HG03060 (cell line): ENCODE results near the gene PHF13.
"Not testable (repeated sequence)": the region's sequence is repeated elsewhere in the genome, so short reads cannot be mapped to it uniquely, and the experiment has no call there.

Experiments
- ATAC-seq: cut with Tn5 transposase; IDR thresholded peaks from one replicate; pipeline ENCODE4 v1.9.1; 2021; ENCODE audit warnings: low read depth, moderate number of reproducible peaks; ENCODE audit not compliant: unreplicated experiment

The PHF13 gene

DNA sequence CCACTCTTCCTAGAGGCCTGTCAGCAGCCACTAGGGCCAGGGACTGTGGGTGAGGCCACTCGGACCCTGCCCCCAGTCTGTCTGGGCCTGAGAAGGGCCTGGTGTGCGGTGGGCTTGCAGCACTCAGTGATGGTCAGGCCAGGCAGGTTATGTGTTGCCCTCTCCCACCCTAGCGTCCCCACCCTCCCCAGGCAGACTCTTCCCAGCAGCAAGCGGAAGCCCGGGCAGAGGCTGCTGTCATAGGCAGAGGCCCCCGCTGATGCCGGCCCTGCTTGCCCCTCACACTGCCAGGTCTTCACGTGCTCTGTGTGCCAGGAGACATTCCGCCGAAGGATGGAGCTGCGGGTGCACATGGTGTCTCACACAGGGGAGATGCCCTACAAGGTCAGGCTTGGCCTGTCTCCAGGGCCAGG lies 27.1 kb upstream of the PHF13 start:
- ATAC-seq = no peak

DNA sequence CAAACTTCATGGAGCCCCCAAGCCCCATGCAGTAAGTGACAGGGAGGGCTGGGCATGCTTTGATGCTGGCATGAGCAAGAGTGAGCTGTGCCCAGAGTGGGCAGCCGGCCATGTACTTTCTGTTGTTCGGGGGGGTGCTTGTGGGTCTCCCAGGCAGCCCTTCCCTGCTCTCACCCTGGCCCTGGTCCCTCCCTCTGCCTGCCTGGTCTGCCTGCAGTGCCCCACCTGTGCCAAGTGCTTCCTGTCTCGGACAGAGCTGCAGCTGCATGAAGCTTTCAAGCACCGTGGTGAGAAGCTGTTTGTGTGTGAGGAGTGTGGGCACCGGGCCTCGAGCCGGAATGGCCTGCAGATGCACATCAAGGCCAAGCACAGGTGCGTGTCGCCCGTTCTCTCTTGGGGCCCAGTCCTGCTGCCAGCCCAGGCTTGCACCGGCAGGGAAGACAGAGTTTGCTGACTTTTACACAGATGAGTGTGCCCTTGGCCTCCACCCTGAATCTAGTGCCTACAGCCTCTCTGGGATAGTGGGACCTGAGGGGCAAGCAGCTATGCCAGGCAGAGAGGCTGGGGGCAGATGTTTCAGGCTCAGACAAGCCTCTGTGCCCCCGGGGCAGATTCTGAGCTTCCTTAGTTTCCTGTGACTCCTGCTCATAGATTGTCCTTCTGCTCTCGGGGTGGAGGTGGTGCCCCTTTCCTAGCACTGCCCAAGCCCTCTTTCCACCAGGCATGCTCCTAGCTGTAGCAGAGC lies 26.1 kb upstream of the PHF13 start:
- no peak for ATAC-seq

DNA sequence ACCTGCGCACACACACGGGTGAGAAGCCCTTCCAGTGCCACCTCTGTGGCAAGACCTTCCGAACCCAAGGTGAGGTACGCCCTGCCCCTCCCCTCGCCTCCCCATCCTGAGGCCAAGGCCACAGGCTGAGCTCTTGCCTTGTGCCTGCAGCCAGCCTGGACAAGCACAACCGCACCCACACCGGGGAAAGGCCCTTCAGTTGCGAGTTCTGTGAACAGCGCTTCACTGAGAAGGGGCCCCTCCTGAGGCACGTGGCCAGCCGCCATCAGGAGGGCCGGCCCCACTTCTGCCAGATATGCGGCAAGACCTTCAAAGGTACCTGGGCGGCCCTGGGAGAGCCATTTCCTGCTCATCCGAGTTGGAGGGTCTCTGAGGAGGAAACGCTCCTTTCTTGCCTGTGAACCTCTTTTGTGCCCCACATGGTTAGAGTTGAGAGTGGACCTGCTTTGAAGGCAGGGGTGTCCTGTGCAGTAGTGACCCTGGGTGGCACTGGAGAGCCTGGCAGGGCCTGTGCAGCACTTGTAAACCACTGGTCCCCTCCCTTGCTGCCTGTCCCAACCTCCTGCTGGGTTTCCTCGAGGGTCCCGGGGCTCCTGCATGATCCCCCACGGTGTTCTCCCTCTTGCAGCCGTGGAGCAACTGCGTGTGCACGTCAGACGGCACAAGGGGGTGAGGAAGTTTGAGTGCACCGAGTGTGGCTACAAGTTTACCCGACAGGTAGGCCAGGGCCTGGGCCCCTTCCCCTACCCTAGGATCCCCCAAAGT lies 25.2 kb upstream of the PHF13 start:
- ATAC-seq = no peak

DNA sequence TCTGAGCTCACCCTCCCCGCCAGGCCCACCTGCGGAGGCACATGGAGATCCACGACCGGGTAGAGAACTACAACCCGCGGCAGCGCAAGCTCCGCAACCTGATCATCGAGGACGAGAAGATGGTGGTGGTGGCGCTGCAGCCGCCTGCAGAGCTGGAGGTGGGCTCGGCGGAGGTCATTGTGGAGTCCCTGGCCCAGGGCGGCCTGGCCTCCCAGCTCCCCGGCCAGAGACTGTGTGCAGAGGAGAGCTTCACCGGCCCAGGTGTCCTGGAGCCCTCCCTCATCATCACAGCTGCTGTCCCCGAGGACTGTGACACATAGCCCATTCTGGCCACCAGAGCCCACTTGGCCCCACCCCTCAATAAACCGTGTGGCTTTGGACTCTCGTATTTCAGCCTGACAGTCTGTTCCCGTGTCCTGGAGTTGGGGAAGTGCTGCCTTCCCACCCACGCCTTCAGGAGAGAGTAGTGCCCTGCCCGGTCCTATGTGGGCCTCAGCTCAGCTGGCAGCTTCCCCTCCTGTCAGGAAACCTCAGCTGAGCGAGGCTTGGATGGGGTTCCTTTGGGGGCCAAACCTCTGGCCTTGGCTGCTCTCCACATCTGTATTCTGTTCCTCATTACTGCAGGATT lies 24.5 kb upstream of the PHF13 start:
- ATAC-seq = no peak

DNA sequence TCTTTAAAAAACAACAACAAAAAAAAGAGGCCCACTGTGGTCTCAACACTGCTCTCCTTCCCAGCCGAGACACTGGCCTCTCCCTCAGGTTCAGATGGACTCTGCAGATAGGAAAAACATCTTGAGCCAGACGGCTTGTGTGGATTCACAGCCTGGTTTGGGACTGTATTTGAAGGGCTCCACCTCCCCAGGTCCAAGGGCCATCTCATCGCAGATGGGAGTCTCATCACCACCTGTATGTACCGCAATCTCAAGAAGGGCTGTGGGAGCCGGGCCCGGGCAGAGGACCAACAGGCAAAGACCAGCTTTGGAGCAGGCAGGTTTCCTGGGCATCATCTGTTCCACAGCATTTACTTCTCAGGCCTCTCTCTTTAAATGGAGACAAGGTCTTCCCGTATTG lies 23.5 kb upstream of the PHF13 start:
- ATAC-seq = no peak

DNA sequence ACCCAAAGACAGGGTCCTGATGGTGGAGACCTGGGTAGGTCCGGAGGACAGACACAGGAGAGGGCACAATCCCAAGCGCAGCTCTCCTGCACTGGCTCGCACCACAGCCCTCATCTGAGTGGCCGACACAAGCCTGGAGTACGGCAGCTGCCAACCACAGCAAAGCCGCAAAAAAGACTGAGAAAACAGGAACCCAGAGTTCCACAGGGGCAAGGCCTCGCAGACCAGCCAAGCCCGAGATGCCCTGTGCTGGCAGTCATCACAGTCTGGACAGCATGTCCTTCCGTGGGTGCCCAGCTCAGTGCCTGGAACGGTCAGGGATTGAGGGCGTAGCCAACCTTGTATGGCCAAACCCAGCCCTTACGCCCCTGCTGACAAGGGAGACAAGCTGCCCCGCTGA lies 22.3 kb upstream of the PHF13 start:
- ATAC-seq = no peak

DNA sequence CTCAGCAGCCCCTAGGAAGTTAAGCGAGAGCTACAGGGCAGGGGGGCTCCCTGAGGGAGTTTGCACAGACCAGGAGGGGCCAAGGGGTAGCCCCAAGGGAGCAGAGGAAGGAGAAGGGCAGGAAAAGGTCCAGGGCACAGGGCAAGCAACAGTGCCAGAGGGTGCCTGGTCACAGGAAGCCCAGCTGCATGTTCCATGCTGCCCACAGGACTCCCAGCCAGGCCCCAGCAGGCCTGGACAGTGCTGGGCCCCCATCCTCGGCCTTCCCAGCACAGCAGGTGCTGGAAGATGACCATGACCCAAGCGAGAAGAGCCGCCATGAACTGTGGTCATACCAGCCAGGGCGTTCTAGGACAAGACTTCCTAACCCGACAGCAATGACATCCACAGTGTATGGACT lies 21.9 kb upstream of the PHF13 start:
- ATAC-seq = no peak

DNA sequence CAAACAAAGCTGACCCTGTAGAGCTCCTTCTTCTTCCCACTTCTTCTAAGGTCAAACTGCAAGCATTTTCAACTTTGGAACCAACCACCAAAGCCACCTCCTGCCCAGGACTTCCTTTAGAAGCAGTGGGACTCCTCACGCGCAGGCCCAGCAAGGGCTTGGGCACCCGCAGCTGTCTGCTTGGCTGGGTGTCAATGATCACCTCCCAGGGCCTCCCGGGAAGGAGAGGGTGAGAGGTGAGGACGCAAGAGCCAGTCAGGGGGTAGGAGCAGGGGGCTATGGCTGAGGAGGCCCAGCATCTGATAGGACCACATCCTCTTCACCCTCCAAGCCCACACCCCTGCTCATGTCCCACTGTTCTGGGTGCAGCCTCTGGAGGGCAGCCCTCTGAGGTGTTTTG lies 21.1 kb upstream of the PHF13 start:
- ATAC-seq = no peak

DNA sequence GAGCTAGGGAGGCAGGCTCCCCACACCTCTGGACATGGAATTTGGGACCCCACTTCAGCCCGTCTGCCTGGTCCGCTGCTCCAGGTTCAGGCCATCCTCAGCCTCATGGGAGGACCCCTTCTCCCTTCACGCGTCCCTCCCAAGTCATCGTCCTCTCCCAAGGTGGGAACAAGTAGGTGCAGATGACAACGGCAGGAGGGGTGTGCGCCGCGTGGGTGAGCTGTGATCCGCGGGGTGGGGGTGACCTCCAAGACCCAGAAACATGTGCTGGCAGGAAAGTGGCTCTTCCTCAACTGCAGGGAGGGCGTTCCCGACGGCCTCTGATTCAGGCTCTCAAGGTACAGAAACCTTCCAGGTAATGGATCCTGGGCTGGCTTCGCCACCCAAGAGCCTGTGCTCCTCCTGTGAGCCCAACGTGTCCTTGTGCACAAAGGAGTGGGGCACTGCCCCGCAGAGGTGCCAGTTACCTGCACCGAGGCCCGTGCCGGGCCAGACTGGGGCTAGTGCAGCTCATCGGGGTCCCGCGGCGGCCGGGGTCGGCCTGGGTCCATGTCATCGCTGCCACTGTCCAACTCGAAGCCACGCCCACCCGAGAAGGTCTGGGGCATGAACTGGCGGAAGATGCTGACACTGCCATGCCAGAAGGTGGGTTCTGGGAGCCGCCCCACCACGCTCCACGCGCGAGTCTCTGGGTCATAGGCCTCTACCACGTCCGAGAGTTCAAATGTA lies 20.5 kb upstream of the PHF13 start:
- ATAC-seq = no peak

DNA sequence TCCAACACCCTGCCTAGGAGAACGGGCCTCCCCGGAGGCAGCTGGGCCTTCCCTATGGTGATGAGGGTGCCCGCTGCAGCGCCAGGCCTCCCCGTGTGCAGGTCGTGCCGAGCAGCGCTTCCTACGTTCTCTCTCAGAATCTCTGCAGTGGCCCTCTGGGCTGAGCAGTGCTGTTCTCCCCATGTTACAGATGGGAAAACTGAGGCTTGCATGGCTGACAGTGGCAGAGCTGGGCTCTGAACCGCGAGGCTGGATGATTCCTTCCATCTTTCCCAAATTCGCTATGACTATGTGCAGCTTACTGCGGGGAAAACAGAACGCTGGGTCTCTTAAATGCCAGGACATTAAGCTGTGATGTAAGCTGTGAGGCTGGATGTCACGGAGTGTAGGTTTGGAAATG lies 19.7 kb upstream of the PHF13 start:
- no peak for ATAC-seq

DNA sequence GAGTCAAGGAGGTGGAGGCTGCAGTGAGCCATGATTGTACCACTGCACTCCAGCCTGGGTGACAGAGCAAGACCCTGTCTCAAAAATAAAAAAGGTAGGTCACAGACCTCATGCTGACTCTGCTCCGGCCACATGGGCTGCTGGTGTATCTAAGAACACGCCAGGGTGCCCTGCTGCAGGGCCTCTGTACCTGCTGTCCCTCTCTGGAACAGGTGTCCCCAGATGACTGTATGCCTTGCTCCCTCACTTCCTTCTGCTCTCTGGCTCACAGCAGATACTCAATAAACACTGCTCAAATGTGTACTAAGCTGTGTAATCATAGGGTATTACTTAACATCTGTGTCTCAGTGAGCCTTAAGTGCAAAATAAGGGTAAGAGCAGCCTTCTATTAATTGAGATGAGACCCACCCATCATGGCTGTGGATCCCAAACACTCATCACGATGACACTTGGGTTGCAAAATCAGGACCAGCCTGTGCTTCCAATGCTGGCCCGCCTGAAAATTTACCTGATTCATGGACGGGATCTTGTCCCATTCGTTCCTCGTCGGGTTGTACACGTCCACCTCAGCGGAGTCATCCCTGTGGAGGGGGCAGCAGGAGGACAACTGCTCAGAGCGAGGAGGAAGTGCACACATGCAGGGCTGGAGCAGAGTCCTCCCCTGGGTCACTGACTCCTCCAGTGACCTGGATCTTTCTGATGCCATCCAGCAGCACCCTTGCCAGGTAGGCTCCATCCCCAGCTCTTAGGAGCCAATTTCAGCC lies 18.4 kb upstream of the PHF13 start:
- ATAC-seq = no peak

DNA sequence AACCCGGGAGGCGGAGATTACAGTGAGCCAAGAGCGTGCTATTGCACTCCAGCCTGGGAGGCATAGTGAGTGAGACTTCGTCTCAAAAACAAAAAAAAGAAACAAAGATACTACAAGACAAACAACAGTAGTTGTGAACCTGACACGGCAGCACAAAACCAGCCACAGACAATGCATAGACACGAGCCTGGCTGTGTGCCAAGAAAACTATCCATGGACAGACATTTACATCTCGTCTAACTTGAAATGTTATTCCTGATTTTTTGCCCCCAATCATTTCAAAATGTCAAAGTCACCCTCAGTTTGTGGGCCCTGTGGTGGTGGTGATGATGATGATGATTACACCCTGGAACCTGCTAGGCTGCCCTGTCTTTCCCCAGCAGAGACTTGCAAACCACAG lies 17.2 kb upstream of the PHF13 start:
- ATAC-seq = no peak

DNA sequence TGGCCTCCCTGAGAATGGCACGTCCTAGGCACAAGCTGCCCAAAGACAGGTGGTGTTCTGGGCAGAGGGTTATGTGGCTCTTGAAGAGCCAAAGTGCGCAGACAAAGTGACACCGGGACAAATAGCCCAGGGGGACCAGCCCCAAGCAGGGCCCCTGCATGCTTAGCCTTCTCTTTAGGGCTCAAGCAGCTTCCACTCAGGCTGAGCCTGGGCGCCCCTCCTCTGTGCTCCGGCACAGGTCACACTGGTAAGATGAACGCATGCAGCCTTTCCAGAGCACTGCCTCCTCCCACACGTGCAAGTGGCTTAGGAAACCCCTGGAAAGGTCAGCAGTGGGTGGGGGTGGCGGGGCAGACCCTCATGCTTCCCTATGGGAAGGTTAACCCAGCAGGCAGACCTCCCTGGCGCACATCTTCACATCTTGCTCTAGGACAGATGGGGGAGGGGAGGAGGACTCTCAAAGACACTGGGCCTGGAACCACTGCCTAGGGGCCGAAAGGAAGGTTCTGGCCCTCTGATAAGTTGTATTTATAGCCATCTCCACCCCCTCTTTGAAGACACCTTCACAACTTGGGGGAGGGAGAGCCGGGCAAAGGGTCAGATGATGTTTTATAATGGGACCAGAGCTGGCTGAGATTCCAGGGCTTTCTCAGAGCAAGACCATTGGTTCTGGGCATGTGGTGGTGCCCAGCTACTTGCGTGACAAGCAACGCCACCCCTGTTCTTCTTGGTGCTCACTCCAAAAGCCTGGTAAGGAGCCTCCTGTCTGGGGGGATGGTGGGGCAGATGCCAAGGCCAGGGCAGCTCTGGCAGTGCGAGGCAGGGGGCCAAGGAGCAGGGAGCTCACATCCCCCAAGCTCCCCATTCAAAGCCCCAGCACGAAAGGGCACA lies 16.4 kb upstream of the PHF13 start:
- ATAC-seq = no peak

DNA sequence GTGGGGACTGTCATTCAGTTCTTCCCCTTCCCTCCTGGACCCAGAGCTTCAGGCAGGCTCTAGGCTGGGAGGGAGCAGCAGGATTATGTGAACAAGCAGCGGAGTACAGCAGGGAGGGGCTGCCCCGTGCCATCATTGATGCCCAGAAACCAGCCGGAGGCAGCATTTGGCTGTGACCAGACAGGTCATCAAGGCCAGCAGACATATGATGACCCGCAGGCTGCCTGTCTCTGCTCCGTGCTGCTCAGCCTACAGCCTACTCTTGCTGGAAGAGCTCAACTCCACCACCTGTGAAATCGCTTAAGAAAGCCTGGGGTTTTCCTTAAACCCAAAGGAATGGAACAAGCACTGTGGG lies 15.8 kb upstream of the PHF13 start:
- ATAC-seq = no peak

DNA sequence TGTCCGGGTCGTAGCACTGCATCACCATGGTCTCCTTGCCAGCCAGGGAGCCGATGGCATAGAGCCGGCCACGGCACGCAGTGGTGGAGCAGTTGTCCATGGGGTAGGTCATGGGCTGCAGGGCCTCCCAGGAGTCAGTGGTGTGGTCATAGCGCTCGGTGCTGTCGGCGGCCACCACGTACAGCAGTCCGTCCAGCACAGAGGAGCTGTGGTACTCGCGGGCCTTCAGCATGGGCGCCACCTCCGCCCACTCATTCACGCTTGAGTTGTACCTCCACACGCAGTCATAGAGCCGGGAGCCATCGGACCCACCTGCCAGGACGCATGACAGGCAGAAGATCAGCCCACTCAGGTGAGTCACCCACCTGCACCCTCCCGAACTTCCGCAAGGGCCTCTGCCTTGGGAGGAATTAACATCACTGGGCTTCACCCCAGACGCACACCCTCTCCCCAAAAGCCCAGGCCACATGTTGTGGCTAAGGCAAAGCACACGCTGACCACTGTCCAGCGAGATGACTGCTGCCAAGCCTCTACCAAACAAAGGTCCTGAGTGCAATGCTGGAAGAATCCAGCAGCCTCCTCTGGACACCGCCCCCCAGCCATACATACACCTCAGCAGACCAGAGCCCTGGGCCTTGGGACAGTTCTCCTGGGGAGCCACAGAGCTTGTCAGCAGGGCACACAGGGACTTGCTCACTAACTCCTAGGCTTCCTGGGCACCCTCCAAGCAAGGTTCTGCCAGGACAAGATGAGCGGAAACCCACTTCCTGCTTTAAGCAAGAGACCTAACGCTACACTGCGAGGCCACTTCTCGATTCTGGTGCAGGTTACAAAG lies 14.2 kb upstream of the PHF13 start:
- no peak for ATAC-seq

DNA sequence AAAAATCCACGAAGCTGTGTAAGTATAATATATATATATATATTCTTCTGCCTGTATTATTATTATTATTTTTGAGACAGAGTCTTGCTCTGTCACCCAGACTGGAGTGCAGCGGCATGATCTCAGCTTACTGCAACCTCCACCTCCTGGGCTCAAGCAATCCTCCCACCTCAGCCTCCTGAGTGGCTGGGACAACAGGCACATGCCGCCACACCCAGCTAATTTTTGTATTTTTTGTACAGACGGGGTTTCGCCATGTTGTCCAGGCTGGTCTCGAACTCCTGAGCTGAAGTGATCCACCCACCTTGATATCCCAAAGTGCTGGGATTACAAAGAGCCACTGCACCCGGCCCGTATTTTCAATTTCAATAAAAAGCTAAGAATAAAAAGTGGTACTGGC lies 13.5 kb upstream of the PHF13 start:
- not testable (repeated sequence) for ATAC-seq

DNA sequence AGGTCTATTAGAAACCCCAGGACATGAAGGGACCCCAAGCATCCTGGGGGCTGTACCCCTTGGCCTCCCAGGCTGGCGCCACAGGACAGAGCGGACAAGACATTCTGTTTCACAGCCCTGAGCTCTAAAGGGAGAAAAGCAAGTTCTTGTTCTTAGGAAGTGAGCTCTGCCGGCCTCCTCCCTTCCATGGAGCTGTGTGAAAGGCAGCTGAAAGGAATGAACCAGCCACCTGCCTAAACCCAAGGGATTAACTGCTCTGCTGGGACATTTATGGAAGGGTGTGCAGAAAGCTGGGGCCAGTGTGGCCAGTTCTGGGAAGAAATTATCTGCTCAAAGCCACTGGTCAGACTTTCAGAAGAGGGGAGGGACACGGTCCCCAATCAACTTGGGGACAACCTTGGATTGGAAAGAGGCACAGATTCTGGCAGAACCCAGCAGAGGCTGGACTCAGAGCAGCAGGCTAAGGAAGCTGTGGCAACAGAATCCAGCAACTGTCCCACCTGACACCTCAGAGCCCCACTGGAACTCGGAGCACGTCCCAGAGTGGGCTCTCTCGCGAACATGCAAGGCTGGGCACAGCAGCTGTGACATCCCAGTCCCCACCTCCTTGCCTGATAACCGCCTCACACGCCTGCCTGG lies 13.0 kb upstream of the PHF13 start:
- no peak for ATAC-seq
